Central memory CD8-positive, alpha-beta T cell (primary cell): Measurements from ENCODE around the gene GJB3.
A peak's percentile ranks its signal among the peaks of the same experiment; 100 is the strongest.
"Not testable (repeated sequence)": the region's sequence is repeated elsewhere in the genome, so short reads cannot be mapped to it uniquely, and the experiment has no call there.

Experiments
- ATAC-seq: fragments of 150-1000 bp; cut with Tn5 transposase; replicated peaks from 2 replicates; pipeline ENCODE4 v1.10.0; 2022; ENCODE audit warnings: mild to moderate bottlenecking, moderate FRiP score, moderate number of reproducible peaks; ENCODE audit not compliant: poor library complexity, severe bottlenecking; ENCODE audit errors: extremely low read depth
- DNase-seq, 2 donors: peaks; one replicate each; pipeline ENCODE4 v3.0.0; 2021; ENCODE audit warnings: low spot score in 2 of 2
- H3K27ac Mint-ChIP-seq: one replicate; pipeline ENCODE4 v1.8.0; 2022; ENCODE audit warnings: low read depth, mild to moderate bottlenecking, moderate library complexity, mixed read lengths
- H3K27me3 Mint-ChIP-seq: one replicate; pipeline ENCODE4 v1.8.0; 2022; ENCODE audit warnings: mixed read lengths
- H3K36me3 Mint-ChIP-seq: one replicate; pipeline ENCODE4 v1.8.0; 2022; ENCODE audit warnings: mild to moderate bottlenecking, moderate library complexity, mixed read lengths; ENCODE audit not compliant: insufficient read depth
- H3K4me1 Mint-ChIP-seq: one replicate; pipeline ENCODE4 v1.8.0; 2022; ENCODE audit warnings: mixed read lengths
- H3K4me3 Mint-ChIP-seq: one replicate; pipeline ENCODE4 v1.8.0; 2022; ENCODE audit warnings: mild to moderate bottlenecking, moderate library complexity, mixed read lengths
- H3K9me3 Mint-ChIP-seq: one replicate; pipeline ENCODE4 v1.8.0; 2022; ENCODE audit warnings: mixed read lengths

The GJB3 gene

GRCh38 chr1:34781071-34781843, at the start of gene GJB3:
Gene GJB3, plus strand, starts transcription at chr1:34781214. Its CDS starts 3,549 bp downstream, at chr1:34784763.
- Mint-ChIP-seq H3K36me3 (no peaks in the 10 kb centered on the region), H3K4me3 (no peak within 1 kb of the TSS), H3K27ac (no peak within 1 kb of the TSS), H3K4me1 (no peaks in the 10 kb centered on the region), H3K9me3 (no peaks in the 10 kb centered on the region), H3K27me3 (peaks cover 58% of the 10 kb centered on the region)
- ATAC-seq (no peak), DNase-seq (no peak)

- not testable (repeated sequence) for H3K4me3 Mint-ChIP-seq, H3K27ac Mint-ChIP-seq
Measured at GRCh38 chr1:34732831-34733230, 48.2 kb upstream of the GJB3 start.

DNA sequence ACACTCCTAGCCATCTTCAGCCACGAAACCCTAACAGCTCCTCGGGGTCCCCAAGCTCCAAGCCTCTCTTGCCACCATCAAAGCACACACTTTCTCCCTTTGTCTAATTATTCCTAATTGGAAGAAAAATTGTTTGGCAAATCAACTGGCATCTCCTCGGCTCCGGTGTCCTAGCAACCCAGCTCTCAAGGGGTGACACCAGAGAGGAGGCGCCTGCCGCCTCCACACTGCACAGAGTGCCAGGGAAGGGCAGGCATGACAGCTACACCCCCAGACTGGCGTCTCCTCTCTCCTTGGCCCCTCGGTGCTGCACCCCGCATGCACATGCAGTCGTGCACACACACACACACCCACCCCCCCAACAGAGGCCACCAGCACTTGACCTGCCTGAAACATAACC, 44.3 kb upstream of the GJB3 start:
- ATAC-seq (no peak), DNase-seq (no peak)
- Mint-ChIP-seq H3K27ac (no peak overlapping the region), H3K27me3 (peaks cover 32% of the 10 kb centered on the region), H3K4me1 (no peaks in the 10 kb centered on the region), H3K4me3 (no peak overlapping the region), H3K9me3 (no peaks in the 10 kb centered on the region), H3K36me3 (no peaks in the 10 kb centered on the region)

More at GRCh38 chr1:34732831-34733230, 48.2 kb upstream of the GJB3 start:
- H3K4me1 Mint-ChIP-seq, H3K36me3 Mint-ChIP-seq, DNase-seq, ATAC-seq, H3K9me3 Mint-ChIP-seq: not testable (repeated sequence)
- peaks cover 32% of the 10 kb centered on the region for H3K27me3 Mint-ChIP-seq

DNA sequence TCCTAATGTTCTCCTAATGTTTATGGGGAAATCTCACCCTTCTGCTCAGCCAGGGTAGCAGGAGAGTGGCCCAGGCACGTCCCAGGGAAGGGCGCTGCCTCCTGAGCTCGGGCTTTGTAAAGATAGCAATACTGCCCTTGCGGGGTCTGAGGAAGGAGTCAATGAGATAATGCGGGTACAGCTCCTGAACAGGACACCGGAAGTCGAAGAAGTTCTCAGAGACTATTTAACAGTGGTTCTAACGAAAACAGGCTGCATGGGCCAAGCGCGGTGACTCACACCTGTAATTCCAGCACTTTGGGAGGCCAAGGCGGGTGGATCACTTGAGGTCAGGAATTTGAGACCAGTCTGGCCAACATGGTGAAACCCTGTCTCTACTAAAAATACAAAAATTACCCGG, 43.8 kb upstream of the GJB3 start:
- not testable (repeated sequence) for H3K9me3 Mint-ChIP-seq, H3K27ac Mint-ChIP-seq, DNase-seq, H3K4me1 Mint-ChIP-seq, H3K36me3 Mint-ChIP-seq, ATAC-seq, H3K4me3 Mint-ChIP-seq
- H3K27me3 Mint-ChIP-seq = peaks cover 36% of the 10 kb centered on the region

DNA sequence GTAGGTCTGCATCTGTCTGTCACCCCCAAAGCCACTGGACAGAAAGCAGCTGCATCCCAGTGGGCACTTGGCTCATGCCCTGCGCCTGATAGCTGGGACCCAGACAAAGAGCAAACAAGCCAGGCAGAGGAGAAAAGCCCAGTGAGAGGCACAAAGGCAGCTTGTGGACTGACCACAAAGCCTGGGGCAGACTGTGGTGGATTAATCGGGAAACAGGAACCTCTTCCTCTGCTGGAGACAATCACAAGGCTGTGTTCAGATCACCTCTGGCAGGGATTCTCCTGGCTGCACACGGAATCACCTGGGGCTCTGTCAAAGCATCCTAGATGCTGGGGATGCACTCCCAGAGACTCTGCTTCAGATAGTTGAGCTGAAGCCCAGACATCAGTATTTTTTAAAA, 41.4 kb upstream of the GJB3 start:
- H3K4me3 Mint-ChIP-seq = no peak overlapping the region
- H3K27ac Mint-ChIP-seq = no peak overlapping the region
- H3K36me3 Mint-ChIP-seq = no peaks in the 10 kb centered on the region
- H3K4me1 Mint-ChIP-seq = no peaks in the 10 kb centered on the region
- H3K27me3 Mint-ChIP-seq = peaks cover 31% of the 10 kb centered on the region
- H3K9me3 Mint-ChIP-seq = no peaks in the 10 kb centered on the region
- DNase-seq (no peak), ATAC-seq (no peak)

- H3K9me3 Mint-ChIP-seq = no peaks in the 10 kb centered on the region
- no peak for DNase-seq
- H3K36me3 Mint-ChIP-seq = no peaks in the 10 kb centered on the region
- H3K4me1 Mint-ChIP-seq = no peaks in the 10 kb centered on the region
- no peak overlapping the region for H3K4me3 Mint-ChIP-seq
- peaks cover 29% of the 10 kb centered on the region for H3K27me3 Mint-ChIP-seq
- H3K27ac Mint-ChIP-seq = no peak overlapping the region
- no peak for ATAC-seq
Measured at GRCh38 chr1:34740161-34740868, 40.7 kb upstream of the GJB3 start.

- Mint-ChIP-seq H3K4me1 (no peaks in the 10 kb centered on the region), H3K36me3 (no peaks in the 10 kb centered on the region), H3K4me3 (no peak overlapping the region), H3K27ac (no peak overlapping the region), H3K27me3 (peaks cover 22% of the 10 kb centered on the region), H3K9me3 (no peaks in the 10 kb centered on the region)
- peak; percentile 60 for ATAC-seq
- peak; percentile 34 to 57 for DNase-seq
Measured at GRCh38 chr1:34742667-34743270, 38.2 kb upstream of the GJB3 start.

DNA sequence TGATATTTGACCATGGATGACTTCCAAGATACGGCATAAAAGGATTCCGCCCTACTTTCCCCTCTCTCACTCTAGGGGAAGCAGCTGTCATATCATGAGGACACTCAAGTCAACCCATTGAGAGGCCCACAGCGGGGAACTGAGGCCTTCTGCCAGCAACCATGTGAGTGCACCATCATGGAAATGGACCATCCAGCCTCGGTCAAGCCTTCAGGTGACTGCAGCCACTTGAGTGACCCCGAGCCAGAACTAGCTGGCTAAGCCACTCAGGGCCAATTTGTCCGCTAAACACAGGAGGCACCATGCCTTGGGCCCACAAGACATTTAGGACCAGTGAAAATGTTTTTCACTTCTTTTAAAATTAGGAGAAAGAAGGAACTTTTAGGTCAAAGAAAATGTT, 37.2 kb upstream of the GJB3 start:
- Mint-ChIP-seq H3K36me3 (no peaks in the 10 kb centered on the region), H3K4me3 (no peak overlapping the region), H3K27me3 (peaks cover 30% of the 10 kb centered on the region), H3K4me1 (no peaks in the 10 kb centered on the region), H3K9me3 (no peaks in the 10 kb centered on the region), H3K27ac (no peak overlapping the region)
- ATAC-seq (no peak), DNase-seq (no peak)

- H3K9me3 Mint-ChIP-seq = no peaks in the 10 kb centered on the region
- H3K4me1 Mint-ChIP-seq = no peaks in the 10 kb centered on the region
- ATAC-seq = no peak
- H3K27me3 Mint-ChIP-seq = peaks cover 30% of the 10 kb centered on the region
- H3K36me3 Mint-ChIP-seq = no peaks in the 10 kb centered on the region
- H3K27ac Mint-ChIP-seq = no peak overlapping the region
- DNase-seq = no peak
- H3K4me3 Mint-ChIP-seq = no peak overlapping the region
Measured at GRCh38 chr1:34744851-34745250, 36.2 kb upstream of the GJB3 start.

- H3K4me3 Mint-ChIP-seq = no peak overlapping the region
- no peak for ATAC-seq
- no peaks in the 10 kb centered on the region for H3K9me3 Mint-ChIP-seq
- peaks cover 30% of the 10 kb centered on the region for H3K27me3 Mint-ChIP-seq
- no peaks in the 10 kb centered on the region for H3K36me3 Mint-ChIP-seq
- no peak for DNase-seq
- H3K27ac Mint-ChIP-seq = no peak overlapping the region
- H3K4me1 Mint-ChIP-seq = no peaks in the 10 kb centered on the region
Measured at GRCh38 chr1:34745666-34746065, 35.3 kb upstream of the GJB3 start.

DNA sequence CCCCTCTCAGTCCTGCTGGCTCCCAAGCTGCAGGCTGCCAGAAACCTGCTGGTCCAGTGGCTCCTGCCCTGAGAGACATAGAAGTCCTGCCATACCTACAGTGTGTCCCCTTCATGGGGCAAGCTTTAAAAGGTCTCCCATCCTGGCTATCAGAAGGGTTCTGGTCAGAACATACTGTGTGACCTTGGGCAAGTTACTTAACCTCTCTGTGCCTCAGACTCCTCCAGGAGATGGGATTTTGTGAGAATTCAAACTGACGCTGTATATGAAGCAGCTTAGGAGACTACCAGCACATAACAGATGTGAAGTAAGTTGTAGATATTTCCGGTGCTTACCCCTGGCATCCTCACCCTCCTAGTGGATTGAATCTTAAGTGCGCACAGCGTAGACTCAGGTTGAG, 34.9 kb upstream of the GJB3 start:
- no peak for ATAC-seq
- DNase-seq = no peak
- no peaks in the 10 kb centered on the region for H3K9me3 Mint-ChIP-seq
- H3K27me3 Mint-ChIP-seq = peaks cover 30% of the 10 kb centered on the region
- no peaks in the 10 kb centered on the region for H3K36me3 Mint-ChIP-seq
- H3K4me1 Mint-ChIP-seq = no peaks in the 10 kb centered on the region
- no peak overlapping the region for H3K27ac Mint-ChIP-seq
- no peak overlapping the region for H3K4me3 Mint-ChIP-seq

- no peaks in the 10 kb centered on the region for H3K36me3 Mint-ChIP-seq
- no peak for DNase-seq
- H3K27ac Mint-ChIP-seq = no peak overlapping the region
- no peaks in the 10 kb centered on the region for H3K9me3 Mint-ChIP-seq
- no peak for ATAC-seq
- peaks cover 29% of the 10 kb centered on the region for H3K27me3 Mint-ChIP-seq
- H3K4me1 Mint-ChIP-seq = no peaks in the 10 kb centered on the region
- H3K4me3 Mint-ChIP-seq = no peak overlapping the region
Measured at GRCh38 chr1:34746785-34747637, 34.0 kb upstream of the GJB3 start.
